BE2C (cell line): Measurements from ENCODE around the gene CCNJ.

Source experiments
- DNase-seq: peaks from one replicate; pipeline ENCODE4 v3.0.0-alpha.2; 2020
- H3K27me3 ChIP-seq: fragments of 250-450 bp; sonication (Bioruptor Pico); 2 replicates; pipeline ENCODE4 v1.5.1; 2020; ENCODE audit warnings: mild to moderate bottlenecking
- H3K36me3 ChIP-seq: fragments of 250-450 bp; sonication (Bioruptor Pico); 2 replicates; pipeline ENCODE4 v1.5.1; 2020; ENCODE audit warnings: mild to moderate bottlenecking
- H3K4me1 ChIP-seq: fragments of 250-450 bp; sonication (Bioruptor Pico); 2 replicates; pipeline ENCODE4 v1.5.1; 2020
- H3K4me3 ChIP-seq: 2 replicates; pipeline ENCODE4 v1.5.1; 2011; ENCODE audit warnings: low read depth, low read length
- H3K9me3 ChIP-seq: fragments of 250-450 bp; sonication (Bioruptor Pico); 2 replicates; pipeline ENCODE4 v1.5.1; 2020
- CTCF ChIP-seq: IDR thresholded peaks from 2 replicates; pipeline ENCODE4 v1.5.1; 2012; ENCODE audit warnings: mild to moderate bottlenecking, low read depth, low read length

Gene CCNJ

GRCh38 chr10:96107623-96108038 is 64.2 kb downstream of the CCNJ start:
- peaks cover 52% of the 10 kb centered on the region for H3K27me3 ChIP-seq
- no peak for TF ChIP-seq CTCF
- H3K4me1 ChIP-seq = no peaks in the 10 kb centered on the region
- H3K36me3 ChIP-seq = no peaks in the 10 kb centered on the region
- no peak for DNase-seq
- no peaks in the 10 kb centered on the region for H3K9me3 ChIP-seq
- H3K4me3 ChIP-seq = no peak overlapping the region
